GM21737 (cell line): Measurements from ENCODE around the gene RNF220.

ENCODE experiments used
- ATAC-seq: cut with Tn5 transposase; IDR thresholded peaks from one replicate; pipeline ENCODE4 v1.9.1; 2021; ENCODE audit warnings: mild to moderate bottlenecking, moderate library complexity; ENCODE audit not compliant: unreplicated experiment

Gene RNF220

DNA sequence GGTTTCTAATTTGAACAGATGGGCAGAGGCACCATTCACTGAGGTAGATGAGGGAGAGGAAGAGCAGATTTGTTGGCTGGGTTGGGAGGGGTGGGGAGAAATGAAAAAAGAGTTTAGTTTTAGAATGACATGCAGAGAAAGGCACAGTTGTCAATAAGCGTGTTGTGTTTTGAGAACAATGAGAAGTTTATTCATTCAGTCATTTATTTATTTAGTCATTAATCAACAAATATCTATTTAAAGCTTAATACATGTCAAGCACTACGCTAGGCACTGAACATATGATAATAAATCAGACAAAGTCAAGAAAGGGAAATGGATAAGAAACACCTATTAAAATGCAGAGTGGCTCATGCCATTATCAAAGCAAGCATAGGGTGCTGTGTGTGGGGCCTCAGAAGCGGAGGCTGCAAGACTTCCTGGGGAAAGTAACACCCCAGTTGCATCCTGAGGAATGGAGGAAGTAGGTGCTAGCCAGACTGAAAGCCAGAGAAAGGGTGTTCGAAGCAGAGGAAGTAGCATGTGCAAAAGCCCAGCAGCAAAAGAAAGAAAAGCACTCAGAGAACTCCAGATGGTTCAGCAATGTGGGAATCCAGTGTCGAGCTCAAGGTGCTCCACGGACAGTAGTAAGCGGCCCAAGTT, 114.1 kb downstream of the RNF220 start:
- no peak for ATAC-seq

- ATAC-seq = no peak
These were observed 116.5 kb downstream of the RNF220 start for GRCh38 chr1:44521378-44522080.

DNA sequence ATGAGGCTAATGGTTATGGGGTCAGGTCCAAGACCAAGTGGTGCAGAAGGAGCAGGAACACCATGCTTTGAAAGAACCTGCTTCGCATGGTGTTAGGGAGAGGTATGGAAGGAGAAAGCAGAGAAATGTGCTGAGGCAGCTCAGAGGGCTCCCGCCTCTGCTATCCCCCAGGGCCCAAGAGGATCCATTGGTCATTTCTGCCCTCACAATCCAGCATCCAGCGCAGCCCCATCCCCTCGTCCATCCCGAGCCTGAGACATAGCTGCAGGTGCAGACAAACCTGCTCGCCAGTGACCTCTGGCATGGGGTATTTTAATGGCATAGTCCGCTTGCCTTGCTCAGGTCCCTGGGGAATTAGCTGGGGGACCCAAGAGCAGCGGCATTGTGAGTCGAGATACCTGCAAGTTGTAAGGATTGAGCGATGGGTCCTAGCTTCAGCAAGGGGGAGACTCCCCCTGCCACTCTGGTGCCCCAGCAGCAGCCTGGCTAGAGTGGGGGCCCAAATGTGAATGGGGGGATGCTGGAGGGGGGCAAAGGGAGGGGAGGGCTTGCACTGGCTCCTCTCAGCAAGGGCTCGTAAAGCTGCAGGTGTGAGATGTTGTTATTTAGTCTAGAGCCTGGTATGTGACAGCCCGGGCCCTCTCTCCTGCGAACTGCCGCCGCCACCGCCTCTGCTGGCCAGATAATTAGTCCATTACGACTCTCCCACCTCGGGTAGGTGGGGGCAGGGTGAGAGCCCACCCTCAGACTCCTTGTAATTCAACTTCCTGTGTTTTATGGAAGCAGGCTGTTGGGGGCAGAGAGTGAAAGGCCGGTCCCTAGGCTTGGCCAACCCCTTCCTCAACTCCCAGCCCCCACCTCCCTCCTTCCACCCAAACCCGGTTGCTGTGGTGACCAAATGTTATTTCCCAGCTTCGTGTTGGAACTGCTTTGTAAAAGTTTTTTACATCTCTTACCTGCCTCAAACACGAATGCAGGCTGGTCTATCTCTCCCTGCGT, 118.8 kb downstream of the RNF220 start:
- no peak for ATAC-seq

DNA sequence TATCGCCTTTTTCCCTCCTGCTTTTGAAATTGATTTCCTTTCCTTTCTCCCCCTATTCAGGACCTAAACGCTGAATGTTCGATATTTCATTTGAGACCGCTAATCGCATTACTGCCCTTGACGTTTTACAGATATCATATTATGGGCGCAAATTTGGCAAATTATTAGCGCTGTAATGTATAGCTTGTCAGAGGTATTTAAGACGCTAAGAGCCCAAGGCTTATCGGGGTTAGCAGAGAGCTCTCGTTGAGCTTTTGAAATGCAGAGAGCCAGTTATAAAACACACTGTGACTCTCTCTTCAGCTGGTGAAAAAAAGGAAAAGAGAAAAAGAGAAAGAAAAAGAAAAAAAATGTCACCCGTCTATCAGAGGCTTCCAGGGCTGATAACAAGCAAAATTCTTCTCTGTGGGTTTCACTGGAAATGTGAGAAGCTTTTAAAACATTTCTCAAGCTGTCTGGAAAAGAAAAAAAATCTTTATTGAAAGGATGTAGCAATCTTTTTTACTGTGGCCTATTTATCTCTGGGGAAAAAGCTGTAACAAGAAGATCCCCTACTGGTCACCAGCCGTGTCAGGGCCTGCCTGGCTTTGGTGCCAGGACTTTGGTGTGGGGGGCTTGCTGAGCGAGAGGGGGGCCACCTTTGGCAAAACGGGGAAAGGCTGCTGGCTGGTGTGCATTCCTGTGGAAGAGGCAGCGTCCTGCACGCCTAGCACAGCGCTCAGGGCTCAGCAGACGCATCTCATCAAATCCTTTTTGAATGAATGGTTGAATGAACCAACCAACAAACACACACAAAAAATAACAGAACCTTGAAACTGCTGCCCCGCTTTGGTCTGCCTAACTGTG, 119.8 kb downstream of the RNF220 start:
- ATAC-seq = no peak

DNA sequence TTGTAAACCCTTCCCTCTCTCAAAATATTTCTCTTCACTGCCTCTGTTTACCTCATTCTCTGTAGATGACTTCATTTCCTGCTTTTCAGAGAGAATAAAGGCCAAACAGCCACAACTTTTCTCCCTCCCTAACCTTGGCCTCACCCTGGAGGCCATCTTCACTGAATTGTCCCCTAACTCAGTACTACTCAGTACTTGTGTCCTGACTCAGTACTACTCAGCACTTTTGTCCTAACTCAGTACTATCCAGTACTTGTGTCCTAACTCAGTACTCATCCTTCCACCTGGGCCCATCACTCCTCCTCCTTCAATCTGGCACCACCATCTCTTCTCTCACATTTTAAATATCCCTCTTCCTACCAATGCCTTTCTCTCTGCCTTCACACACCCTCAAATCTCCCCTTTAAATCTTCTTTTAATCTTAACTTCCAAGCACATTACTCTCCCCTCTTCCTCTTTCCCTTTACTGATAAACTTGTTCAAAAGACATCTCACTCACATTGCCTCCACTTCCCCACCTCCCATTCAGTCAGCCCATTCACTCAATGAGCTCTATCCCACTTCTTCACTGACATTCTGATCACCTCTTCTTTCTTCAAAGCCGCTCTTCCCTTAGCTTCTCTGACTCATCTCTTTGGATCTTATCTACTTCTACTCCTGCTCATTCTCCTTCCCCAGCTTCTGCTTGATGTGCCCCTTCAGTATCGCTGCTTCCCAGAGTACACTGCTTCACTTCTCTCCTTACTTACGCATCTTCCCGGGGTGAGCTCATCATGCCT, 121.4 kb downstream of the RNF220 start:
- no peak for ATAC-seq

- ATAC-seq = no peak
These were observed 126.9 kb downstream of the RNF220 start for GRCh38 chr1:44531785-44532566.

DNA sequence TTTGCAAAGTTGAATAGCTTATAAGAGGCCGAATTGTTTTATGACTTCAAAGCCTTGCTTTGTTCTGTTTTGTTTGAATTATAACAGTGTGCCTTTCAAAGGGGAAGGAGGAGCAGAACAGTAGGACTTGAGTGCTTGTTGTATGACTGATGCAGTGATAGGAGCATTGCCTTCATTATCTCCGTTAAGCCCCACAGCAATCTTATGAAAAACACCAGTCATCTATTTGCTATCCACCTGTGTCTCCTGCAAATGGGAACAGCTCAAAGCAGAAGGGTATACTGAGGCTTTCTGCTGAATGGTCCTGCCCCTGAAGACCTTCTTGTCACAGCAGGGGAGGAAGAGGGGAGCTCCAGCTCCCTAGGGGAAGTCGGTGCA, 127.5 kb downstream of the RNF220 start:
- no peak for ATAC-seq

DNA sequence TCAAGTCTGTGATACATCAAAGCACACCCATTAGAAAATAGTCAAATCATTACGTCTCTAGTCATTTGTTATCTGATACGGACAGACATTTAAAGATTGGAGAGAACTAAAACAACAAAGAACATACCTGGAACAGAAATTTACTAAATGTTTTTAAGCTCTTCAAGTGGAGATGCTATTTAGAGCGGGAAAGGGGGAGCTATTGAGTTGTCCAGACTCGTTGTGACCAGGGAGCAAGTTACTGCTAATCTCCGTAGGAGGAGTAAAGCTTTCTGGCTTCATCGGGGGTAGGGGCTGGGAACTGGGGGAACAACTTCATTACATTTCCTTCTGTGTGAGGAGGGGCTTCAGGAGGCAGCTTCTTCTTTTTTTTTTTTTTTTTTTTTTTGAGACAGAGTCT, 129.7 kb downstream of the RNF220 start:
- ATAC-seq = no peak

DNA sequence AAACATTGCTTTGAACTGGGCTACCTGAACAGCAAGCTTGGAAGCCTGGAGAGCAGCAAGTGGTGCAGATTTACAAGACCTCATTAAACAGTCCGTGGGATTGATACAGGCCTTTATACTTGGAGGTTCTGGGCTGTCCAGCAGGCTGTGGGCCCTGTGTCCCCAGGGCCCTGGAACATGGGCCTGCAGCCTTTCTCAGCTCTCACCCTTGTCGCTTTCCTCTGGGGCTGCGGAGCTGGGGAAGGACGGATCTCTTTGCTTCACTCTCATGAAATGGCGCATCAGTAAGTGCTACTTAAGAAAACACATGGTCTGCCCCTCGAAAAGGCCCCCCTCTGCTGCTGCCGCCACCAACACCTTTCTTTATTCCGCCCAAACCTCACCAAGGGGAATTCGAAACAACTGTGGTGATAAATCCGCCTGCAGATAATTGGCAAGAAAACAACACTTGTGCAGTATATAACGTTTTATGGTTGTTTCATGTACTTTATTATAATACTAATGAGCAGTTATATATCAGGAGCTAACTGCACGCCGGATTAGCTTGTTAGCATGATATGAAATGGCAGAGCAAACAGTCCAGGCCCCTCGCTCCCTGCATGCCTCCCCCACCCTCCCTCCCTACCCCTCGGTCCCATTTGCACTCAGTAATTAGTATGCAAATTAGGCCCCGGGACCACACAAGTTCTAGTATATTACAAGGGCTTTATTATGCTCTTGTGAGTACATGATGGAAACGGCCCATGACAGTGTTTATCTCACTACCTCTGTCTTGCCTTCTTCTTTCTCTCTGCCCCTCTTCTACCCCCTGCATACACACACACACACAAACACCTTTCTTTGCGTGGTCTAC, 131.5 kb downstream of the RNF220 start:
- ATAC-seq = no peak

GRCh38 chr1:44537538-44537937, 132.5 kb downstream of the RNF220 start:
- no peak for ATAC-seq

- no peak for ATAC-seq
These were observed 132.9 kb downstream of the RNF220 start for GRCh38 chr1:44537956-44538355.

DNA sequence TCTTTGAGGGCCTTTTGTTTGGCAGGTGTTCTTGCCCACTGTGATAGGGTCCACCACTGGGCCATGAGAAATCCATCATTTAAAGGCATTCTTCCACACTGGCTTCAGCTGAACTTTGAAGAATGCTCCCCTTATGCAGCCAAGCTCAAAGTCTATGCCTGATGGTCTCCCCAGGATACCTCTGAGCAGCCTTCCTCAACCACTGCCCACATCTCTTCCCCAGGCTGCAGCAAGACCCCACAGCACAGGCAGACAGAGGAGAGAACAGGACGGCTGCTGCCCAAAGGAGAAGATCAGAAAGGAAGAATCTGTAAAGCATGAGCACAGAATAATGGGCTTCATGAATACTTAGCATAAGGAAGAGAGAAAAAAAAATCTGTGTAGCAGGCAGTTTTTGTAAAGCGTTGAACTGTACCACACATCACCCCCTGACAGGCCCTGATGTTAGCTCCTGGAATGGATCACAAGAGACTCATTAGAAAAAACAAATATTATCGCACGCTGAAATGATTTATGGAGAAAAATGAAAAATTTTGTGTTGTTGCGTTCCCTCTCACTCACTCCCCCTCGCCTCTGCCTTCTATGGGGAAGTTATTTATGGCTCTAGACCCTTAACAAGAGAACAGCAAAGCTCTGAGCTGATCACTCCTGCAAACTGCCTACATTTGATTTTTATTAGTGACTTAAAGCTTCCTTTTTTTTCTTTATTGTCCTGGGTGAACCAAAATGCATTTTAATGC, 135.1 kb downstream of the RNF220 start:
- ATAC-seq = no peak

DNA sequence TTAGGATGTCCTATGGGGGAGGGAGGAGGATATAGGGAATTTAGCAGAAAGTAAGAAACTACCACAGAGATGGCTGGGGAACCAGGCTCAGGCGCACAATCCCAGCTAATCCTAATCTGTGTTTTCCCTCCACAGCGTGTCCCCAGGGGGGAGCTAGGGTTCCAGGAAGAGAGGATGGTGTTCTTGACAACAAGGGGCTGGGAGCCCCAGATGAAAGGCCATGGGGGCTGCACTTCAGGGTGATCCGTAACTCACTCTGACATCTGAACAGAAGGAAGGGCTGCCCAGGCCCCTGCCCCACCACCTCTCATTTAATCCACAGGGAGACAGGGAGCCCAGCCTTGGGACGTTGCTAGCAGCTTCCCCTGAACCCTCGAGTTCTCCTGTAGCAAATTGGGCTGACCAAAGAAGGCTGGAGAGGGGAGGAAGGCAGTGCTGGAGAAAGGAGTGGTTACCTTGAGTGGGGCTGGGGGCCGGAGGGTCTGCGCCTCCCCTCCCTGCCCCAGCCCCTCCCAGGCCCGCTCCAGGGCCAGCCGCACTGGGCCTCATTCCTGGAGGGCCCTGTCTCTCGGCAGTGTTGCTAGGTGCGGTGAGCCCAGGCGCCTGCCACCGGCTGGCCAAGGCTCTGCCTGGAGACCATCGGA, 137.5 kb downstream of the RNF220 start:
- ATAC-seq = no peak

- ATAC-seq = no peak
These were observed 138.1 kb downstream of the RNF220 start for GRCh38 chr1:44543064-44543744.

DNA sequence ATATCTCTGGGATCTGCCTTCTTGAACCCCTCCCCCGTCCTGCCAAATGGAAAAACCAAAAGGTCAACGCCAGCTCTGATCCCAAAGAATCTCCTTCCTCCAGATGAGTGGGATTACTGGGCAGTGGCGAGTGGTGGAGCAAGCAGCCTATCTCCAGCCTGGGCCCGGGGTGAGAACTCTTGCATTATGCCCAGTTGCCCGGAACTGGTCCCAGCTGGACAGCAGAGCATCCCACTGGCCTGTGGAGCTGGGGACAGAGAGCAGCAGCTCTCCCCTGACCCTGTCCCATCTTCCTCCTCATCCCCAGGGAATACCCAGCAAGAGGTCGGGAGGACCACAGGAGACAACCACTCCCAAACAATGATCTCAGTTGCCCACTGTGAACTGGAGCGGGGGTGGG, 138.7 kb downstream of the RNF220 start:
- no peak for ATAC-seq

DNA sequence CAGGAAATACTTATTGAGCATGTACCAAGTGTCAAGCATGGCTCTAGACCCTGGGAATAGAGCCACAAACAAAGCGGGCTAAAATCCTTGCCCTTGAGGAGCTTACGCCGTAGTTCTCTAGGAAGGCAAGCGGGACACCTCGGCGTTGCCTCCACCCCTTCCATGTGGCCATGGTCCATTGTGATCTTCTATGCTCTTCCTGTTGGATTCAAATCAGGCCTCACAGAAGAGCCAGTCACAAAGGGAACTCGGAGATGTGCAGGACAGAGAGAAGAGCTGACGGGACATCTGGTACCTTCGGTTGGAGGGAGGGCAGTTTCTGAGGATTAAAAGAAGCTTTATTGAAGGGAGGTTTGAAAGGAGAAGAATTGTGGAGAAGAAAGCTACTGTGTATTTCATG, 139.9 kb downstream of the RNF220 start:
- no peak for ATAC-seq

- ATAC-seq = no peak
These were observed 140.9 kb downstream of the RNF220 start for GRCh38 chr1:44545961-44546360.
